ENCODE results near the gene HOXA13. TPM values are rescaled to one million over a fixed set of nuclear protein-coding genes. Genes with fewer than 3 reads are reported as not detected.

The HOXA13 gene
- total RNA-seq = not detected in 2 replicates

GRCh38 chr7:27199849-27200760 is at the start of gene HOXA13:
Gene HOXA13, minus strand, starts transcription at chr7:27200091. Its CDS starts 14 bp downstream, at chr7:27200077.

GRCh38 chr7:27242555-27243339 is 42.9 kb upstream of the HOXA13 start, which contains the start of gene EVX1:
Gene EVX1, plus strand, starts transcription at chr7:27242802. Its CDS starts 229 bp downstream, at chr7:27243031.

GRCh38 chr7:27185013-27185853 is 14.7 kb downstream of the HOXA13 start, which contains the start of gene HOXA11:
Gene HOXA11, minus strand, starts transcription at chr7:27185232. Its CDS starts 88 bp downstream, at chr7:27185144.

GRCh38 chr7:27173956-27174873 is 25.7 kb downstream of the HOXA13 start, which contains the start of gene HOXA10:
Gene HOXA10, minus strand, starts transcription at chr7:27174320. Its CDS starts 14 bp downstream, at chr7:27174306.

GRCh38 chr7:27165089-27165995 is 34.5 kb downstream of the HOXA13 start, which contains the start of gene HOXA9:
Gene HOXA9, minus strand, starts transcription at chr7:27165537. Its CDS starts 80 bp downstream, at chr7:27165457.

GRCh38 chr7:27156508-27156898 is 43.4 kb downstream of the HOXA13 start, which contains the start of gene HOXA7:
Gene HOXA7, minus strand, starts transcription at chr7:27156675. Its CDS starts 130 bp downstream, at chr7:27156545.

GRCh38 chr7:27151931-27152815 is 47.7 kb downstream of the HOXA13 start, which contains the start of gene HOXA3:
Gene HOXA3, minus strand, starts transcription at chr7:27152583. Its CDS starts 41,943 bp downstream, at chr7:27110640.

GRCh38 chr7:27147199-27148030 is 52.5 kb downstream of the HOXA13 start, which contains the start of gene HOXA6:
Gene HOXA6, minus strand, starts transcription at chr7:27147774. Its CDS starts 25 bp downstream, at chr7:27147749.

Other genes with a start within 250 kb of the HOXA13 start
- gene HOXA1, start 104.1 kb downstream of the HOXA13 start, total RNA-seq = 5.1 and 5.4 TPM in 2 replicates
- 2.4 and 2.7 TPM in 2 replicates for gene HOXA2, start 97.4 kb downstream of the HOXA13 start, total RNA-seq
- 6.7 and 9.6 TPM in 2 replicates for gene HOXA4, start 69.3 kb downstream of the HOXA13 start, total RNA-seq
- gene HOXA5, start 56.4 kb downstream of the HOXA13 start, total RNA-seq = 23.5 and 46.8 TPM in 2 replicates
- gene HOXA6, start 52.3 kb downstream of the HOXA13 start, total RNA-seq = 11.1 and 18.8 TPM in 2 replicates
- gene HOXA3, start 47.5 kb downstream of the HOXA13 start, total RNA-seq = 39.4 and 86.7 TPM in 2 replicates
- 16.8 and 26.6 TPM in 2 replicates for gene HOXA7, start 43.4 kb downstream of the HOXA13 start, total RNA-seq
- gene HOXA9, start 34.6 kb downstream of the HOXA13 start, total RNA-seq = 87.0 and 98.1 TPM in 2 replicates
- gene HOXA10, start 25.8 kb downstream of the HOXA13 start, total RNA-seq = 45.8 and 54.5 TPM in 2 replicates
- 14.5 and 24.2 TPM in 2 replicates for gene HOXA11, start 14.9 kb downstream of the HOXA13 start, total RNA-seq
- not detected in 2 replicates for gene EVX1, start 42.7 kb upstream of the HOXA13 start, total RNA-seq

Measured in mesangial cell (primary cell).